Gastrocnemius medialis (tissue), 4 donors: Measurements from ENCODE around the gene ABCC2. TPM values are rescaled to one million over a fixed set of nuclear protein-coding genes. Genes with fewer than 3 reads are reported as not detected.
A peak's percentile ranks its signal among the peaks of the same experiment; 100 is the strongest.
"Not testable (repeated sequence)": the region's sequence is repeated elsewhere in the genome, so short reads cannot be mapped to it uniquely, and the experiment has no call there.

Experiments used
- ATAC-seq, 2 donors: fragments of 150-250 bp; one replicate each; pipeline ENCODE4 v1.9.1; 2016
- DNase-seq, 2 donors: peaks; one replicate each; pipeline ENCODE4 v3.0.0-alpha.2; 2019
- H3K27ac ChIP-seq, 4 donors: fragments of 200-600 bp; sonication (generic); 1 replicate in 1 of 4; 2 replicates in 3 of 4; pipeline ENCODE4 v1.5.1; 2016 to 2018; ENCODE audit warnings: mild to moderate bottlenecking in 2 of 4, moderate library complexity in 1 of 4
- H3K27me3 ChIP-seq, 3 donors: fragments of 200-600 bp; sonication (generic) in 2 of 3; 1 replicate in 1 of 3; 2 replicates in 2 of 3; pipeline versions ENCODE4 v1.5.1 to v1.6.0; 2016 to 2019; ENCODE audit warnings: mild to moderate bottlenecking in 1 of 3, moderate library complexity in 1 of 3
- H3K36me3 ChIP-seq, 2 donors: fragments of 200-600 bp; sonication (generic) in 1 of 2; one replicate each; pipeline ENCODE4 v1.5.1; 2017 to 2018
- H3K4me1 ChIP-seq, 2 donors: fragments of 200-600 bp; sonication (generic) in 1 of 2; one replicate each; pipeline ENCODE4 v1.5.1; 2016 to 2017; ENCODE audit warnings: mild to moderate bottlenecking in 2 of 2
- H3K4me3 ChIP-seq, 4 donors: fragments of 200-600 bp; sonication (generic) in 3 of 4; 1 replicate in 1 of 4; 2 replicates in 3 of 4; pipeline ENCODE4 v1.5.1; 2016 to 2019; ENCODE audit warnings: mild to moderate bottlenecking in 2 of 4
- H3K9me3 ChIP-seq, 3 donors: fragments of 200-600 bp; sonication (generic) in 2 of 3; 1 replicate in 1 of 3; 2 replicates in 2 of 3; pipeline ENCODE4 v1.5.1; 2016 to 2019
- POLR2A ChIP-seq, 2 donors: fragments of 450-650 bp; IDR thresholded peaks; one replicate each; pipeline ENCODE4 v1.6.1; 2017; ENCODE audit warnings: antibody characterized with exemption in 2 of 2, mild to moderate bottlenecking in 2 of 2, moderate library complexity in 2 of 2
- in situ Hi-C, 4 donors: fragments of 200-750 bp; cut with MboI; loops; one replicate each; pipeline versions ENCODE4 v1.15.0 to v1.8.0; 2017; ENCODE audit warnings: low sequenced_read_pairs in 4 of 4
- intact Hi-C: fragments of 100-400 bp; cut with DNase I; formaldehyde crosslinking; loops from one replicate; pipeline ENCODE4 v1.15.1; 2023; ENCODE audit warnings: low total_unique reads
- total RNA-seq, 4 donors: library from RNA; depleted of rRNA; stranded (reverse); fragments of >200 nt; gene quantifications; one replicate each; pipeline versions ENCODE4 v1.1.0 to v1.2.3, GENCODE V29; 2016
- TF ChIP-seq, protein P1 (sequence below), 5 experiments: fragments of 450-650 bp in 3 of 5; fragments of 200-600 bp in 2 of 5; sonication (generic) in 2 of 5; IDR thresholded peaks in 4 of 5; conservative IDR thresholded peaks in 1 of 5; 1 replicate in 4 of 5; 2 replicates in 1 of 5; pipeline ENCODE4 v1.5.1; 2016 to 2019; ENCODE audit warnings: antibody characterized with exemption in 5 of 5, mild to moderate bottlenecking in 3 of 5, moderate library complexity in 3 of 5

The ABCC2 gene
- total RNA-seq, 4 donors from 2014 or later: 0.89 to 3.2 (median 1.3) TPM

DNA sequence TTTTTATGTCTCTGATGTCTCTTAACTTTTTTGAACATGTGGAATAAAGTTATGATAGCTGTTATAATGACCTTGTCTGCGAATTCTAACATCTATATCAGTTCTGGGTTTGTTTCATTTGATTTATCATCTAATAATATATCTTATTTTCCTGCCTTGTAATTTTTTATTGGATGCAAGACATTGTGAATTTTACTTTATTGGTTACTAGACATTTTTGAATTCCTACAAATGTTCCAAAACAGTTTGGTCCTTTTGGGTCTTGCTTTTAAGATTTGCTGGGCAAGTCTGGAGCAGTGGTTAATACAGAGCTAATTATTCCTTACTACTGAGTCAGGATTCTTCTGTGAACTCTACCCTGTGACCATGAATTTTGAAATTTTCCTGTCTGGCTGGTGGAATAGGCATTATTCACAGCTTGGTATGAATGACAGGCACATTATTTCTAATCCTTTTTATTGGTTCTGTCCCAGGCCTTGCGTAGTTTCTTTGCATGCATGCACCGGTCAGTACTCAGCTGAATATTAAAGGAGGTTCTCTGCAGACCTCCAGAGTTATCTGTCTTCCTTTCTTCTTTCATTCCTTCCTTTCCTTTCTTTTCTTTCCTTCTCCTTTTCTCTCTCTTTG lies 41.4 kb upstream of the ABCC2 start:
- TF ChIP-seq, protein P1, sequence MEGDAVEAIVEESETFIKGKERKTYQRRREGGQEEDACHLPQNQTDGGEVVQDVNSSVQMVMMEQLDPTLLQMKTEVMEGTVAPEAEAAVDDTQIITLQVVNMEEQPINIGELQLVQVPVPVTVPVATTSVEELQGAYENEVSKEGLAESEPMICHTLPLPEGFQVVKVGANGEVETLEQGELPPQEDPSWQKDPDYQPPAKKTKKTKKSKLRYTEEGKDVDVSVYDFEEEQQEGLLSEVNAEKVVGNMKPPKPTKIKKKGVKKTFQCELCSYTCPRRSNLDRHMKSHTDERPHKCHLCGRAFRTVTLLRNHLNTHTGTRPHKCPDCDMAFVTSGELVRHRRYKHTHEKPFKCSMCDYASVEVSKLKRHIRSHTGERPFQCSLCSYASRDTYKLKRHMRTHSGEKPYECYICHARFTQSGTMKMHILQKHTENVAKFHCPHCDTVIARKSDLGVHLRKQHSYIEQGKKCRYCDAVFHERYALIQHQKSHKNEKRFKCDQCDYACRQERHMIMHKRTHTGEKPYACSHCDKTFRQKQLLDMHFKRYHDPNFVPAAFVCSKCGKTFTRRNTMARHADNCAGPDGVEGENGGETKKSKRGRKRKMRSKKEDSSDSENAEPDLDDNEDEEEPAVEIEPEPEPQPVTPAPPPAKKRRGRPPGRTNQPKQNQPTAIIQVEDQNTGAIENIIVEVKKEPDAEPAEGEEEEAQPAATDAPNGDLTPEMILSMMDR (IDR thresholded peaks at IDR 0.05 in 4 of 5, conservative IDR thresholded peaks at IDR 0.05 in 1 of 5): no peak
- TF ChIP-seq POLR2A (IDR thresholded peaks at IDR 0.05): no peak
- no peak for ATAC-seq
- Histone ChIP-seq H3K27me3 (no peaks in the 10 kb centered on the region), H3K4me3 (no peak overlapping the region), H3K4me1 (peaks cover 74 to 82% of the 10 kb centered on the region in 2 donors), H3K27ac (peak overlapping the region; percentile 95 to 99 (median 99)), H3K9me3 (no peaks in the 10 kb centered on the region), H3K36me3 (peaks cover 0 to 86% of the 10 kb centered on the region in 2 donors)
- DNase-seq: no peak
- in situ Hi-C loops: no loop called here
- intact Hi-C loops: loop anchor here (5.0 kb wide), 1 partner anchor 256 kb away; no protein-coding TSS in a partner anchor

DNA sequence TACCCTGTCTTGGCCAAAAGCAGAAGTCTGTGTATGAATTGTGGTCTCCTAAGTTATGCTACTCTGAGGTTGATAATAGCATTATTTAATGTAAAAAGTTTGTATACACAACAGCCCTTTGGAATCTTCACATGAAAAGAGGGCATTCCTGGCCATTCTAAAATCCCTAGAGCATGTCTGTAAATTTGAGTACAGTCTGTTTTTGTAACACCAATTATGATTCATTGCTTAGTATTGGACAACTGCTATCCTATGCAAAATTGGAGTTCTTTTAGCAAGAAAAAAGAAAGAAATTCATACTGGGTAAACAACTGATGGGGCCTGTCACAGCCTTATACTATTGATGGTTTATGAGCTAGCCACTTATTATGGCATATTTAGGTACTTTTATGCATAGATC lies 40.2 kb upstream of the ABCC2 start:
- no peak for TF ChIP-seq POLR2A (IDR thresholded peaks at IDR 0.05)
- TF ChIP-seq, protein P1 (IDR thresholded peaks at IDR 0.05 in 4 of 5, conservative IDR thresholded peaks at IDR 0.05 in 1 of 5): no peak
- Histone ChIP-seq H3K27me3 (no peaks in the 10 kb centered on the region), H3K4me1 (peaks cover 75 to 80% of the 10 kb centered on the region in 2 donors), H3K36me3 (peaks cover 0 to 86% of the 10 kb centered on the region in 2 donors), H3K4me3 (peak overlapping the region in 2 of 4 donors; percentile 1 to 20), H3K27ac (peak overlapping the region; percentile 95 to 99 (median 99)), H3K9me3 (no peaks in the 10 kb centered on the region)
- DNase-seq (no peak), ATAC-seq (peak; percentile 8)
- in situ Hi-C loops: no loop called here
- intact Hi-C loops: loop anchor here (5.0 kb wide), 1 partner anchor 255 kb away; no protein-coding TSS in a partner anchor

DNA sequence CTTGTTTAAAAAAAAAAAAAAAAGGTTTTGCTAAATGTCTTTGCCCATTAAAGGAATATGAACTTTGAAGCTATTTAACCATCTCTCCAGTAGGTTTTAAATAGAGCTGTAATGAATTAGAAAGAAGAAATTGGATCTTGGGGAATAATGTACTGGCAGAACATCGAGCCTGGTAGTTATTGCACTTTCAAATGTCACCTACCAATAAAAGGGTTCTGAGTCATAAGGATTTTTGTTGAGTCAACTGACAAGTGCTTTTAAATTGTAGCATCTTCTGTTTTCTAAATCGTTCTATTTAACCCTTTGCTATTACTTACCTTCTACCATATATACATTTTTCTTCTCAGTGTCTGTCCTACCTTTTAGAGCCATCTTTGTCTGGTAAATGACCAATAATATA lies 39.7 kb upstream of the ABCC2 start:
- intact Hi-C loops: loop anchor here (5.0 kb wide), 1 partner anchor 255 kb away; no protein-coding TSS in a partner anchor
- peaks cover 76 to 80% of the 10 kb centered on the region in 2 donors for H3K4me1 ChIP-seq
- peaks cover 0 to 86% of the 10 kb centered on the region in 2 donors for H3K36me3 ChIP-seq
- no peaks in the 10 kb centered on the region for H3K9me3 ChIP-seq
- TF ChIP-seq, protein P1 (IDR thresholded peaks at IDR 0.05 in 4 of 5, conservative IDR thresholded peaks at IDR 0.05 in 1 of 5): peak in 1 of 5 experiments; percentile 24
- no peak for TF ChIP-seq POLR2A (IDR thresholded peaks at IDR 0.05)
- in situ Hi-C loops: no loop called here
- peak overlapping the region; percentile 95 to 99 (median 99) for H3K27ac ChIP-seq
- H3K27me3 ChIP-seq: no peaks in the 10 kb centered on the region
- ATAC-seq (peak; percentile 86 to 88), DNase-seq (no peak)
- H3K4me3 ChIP-seq: peak overlapping the region in 2 of 4 donors; percentile 20

DNA sequence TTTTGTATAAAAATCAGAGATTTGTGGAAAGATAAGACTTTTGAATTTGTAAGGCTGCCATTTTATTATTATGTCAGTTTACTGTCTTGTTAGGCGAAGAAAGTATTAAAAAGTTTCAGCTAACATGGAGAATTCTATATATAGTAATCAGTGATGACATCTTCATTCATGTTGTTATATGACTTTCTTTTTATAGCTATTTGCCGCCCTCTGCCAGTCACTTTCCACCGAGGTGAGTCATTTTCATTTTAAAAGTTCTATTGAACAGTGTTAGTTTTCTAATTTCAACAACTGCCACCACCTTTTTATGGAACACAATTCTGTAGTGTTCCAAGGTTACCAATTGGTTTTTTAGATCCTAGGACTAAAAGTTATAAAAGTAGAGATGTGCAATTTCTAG lies 38.6 kb upstream of the ABCC2 start:
- Histone ChIP-seq H3K4me1 (peaks cover 74 to 81% of the 10 kb centered on the region in 2 donors), H3K27ac (peak overlapping the region; percentile 95 to 99 (median 99)), H3K4me3 (peak overlapping the region in 2 of 4 donors; percentile 5 to 20), H3K36me3 (peaks cover 0 to 85% of the 10 kb centered on the region in 2 donors), H3K27me3 (no peaks in the 10 kb centered on the region), H3K9me3 (no peaks in the 10 kb centered on the region)
- DNase-seq: peak; percentile 16 to 63
- ATAC-seq: peak; percentile 86 to 89
- TF ChIP-seq, protein P1 (IDR thresholded peaks at IDR 0.05 in 4 of 5, conservative IDR thresholded peaks at IDR 0.05 in 1 of 5): no peak
- TF ChIP-seq POLR2A (IDR thresholded peaks at IDR 0.05): no peak
- intact Hi-C loops: loop anchor here (5.0 kb wide), 1 partner anchor 253 kb away; no protein-coding TSS in a partner anchor
- in situ Hi-C loops: no loop called here

DNA sequence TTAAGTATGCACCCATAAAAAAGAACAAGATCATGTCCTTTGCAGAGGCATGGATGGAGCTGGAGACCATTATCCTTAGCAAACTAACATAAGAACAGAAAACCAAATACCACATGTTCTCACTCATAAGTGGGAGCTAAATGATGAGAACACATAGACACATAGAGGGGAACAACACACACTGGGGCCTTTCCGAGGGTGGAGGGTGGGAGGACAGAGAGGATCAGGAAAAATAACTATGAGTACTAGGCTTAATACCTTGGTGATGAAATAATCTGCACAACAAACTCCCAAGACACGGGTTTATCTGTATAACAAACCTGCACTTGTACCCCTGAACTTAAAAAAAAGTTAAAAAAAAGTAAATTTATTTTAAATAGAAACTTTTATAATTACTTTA lies 36.3 kb upstream of the ABCC2 start:
- peak overlapping the region; percentile 95 to 99 (median 99) for H3K27ac ChIP-seq
- in situ Hi-C loops, H3K27me3 ChIP-seq, H3K9me3 ChIP-seq, DNase-seq, ATAC-seq, intact Hi-C loops, H3K4me3 ChIP-seq: not testable (repeated sequence)
- H3K4me1 ChIP-seq: peaks cover 79 to 80% of the 10 kb centered on the region in 2 donors
- H3K36me3 ChIP-seq: peaks cover 0 to 65% of the 10 kb centered on the region in 2 donors
